Activated CD8-positive, alpha-beta T cell treated with anti-CD3 and anti-CD28 coated beads, Interleukin-2, amount 10 ng/mL, durations not matched to agents 7 days and 5 days (primary cell): ENCODE data around the gene NUMA1. TPM values are rescaled to one million over a fixed set of nuclear protein-coding genes. Genes with fewer than 3 reads are reported as not detected.

Experiments
- ATAC-seq: fragments of 150-1000 bp; cut with Tn5 transposase; one replicate; pipeline ENCODE4 v1.10.0; 2021; ENCODE audit warnings: moderate library complexity
- CTCF ChIA-PET: fragments of 350-600 bp; sonication (Branson Sonifier 250); formaldehyde crosslinking; loops from one replicate; lab custom pipeline; 2021; ENCODE audit warnings: antibody characterized with exemption; lab: Charles Lee
- POLR2A ChIA-PET: fragments of 350-600 bp; sonication (Branson Sonifier 250); formaldehyde crosslinking; loops from one replicate; lab custom pipeline; 2021; ENCODE audit warnings: antibody characterized with exemption; lab: Charles Lee
- DNase-seq: peaks from one replicate; pipeline ENCODE4 v3.0.0-alpha.2; 2020
- H3K27ac Mint-ChIP-seq: one replicate; pipeline ENCODE4 v1.8.0; 2021; ENCODE audit warnings: mild to moderate bottlenecking, mixed read lengths
- H3K27me3 Mint-ChIP-seq: one replicate; pipeline ENCODE4 v1.8.0; 2021; ENCODE audit warnings: low read depth, mixed read lengths
- H3K36me3 Mint-ChIP-seq: one replicate; pipeline ENCODE4 v1.8.0; 2021; ENCODE audit warnings: low read depth, mixed read lengths
- H3K4me1 Mint-ChIP-seq: one replicate; pipeline ENCODE4 v1.8.0; 2021; ENCODE audit warnings: low read depth, mixed read lengths
- H3K4me3 Mint-ChIP-seq: one replicate; pipeline ENCODE4 v1.8.0; 2021; ENCODE audit warnings: mild to moderate bottlenecking, mixed read lengths
- H3K9me3 Mint-ChIP-seq: one replicate; pipeline ENCODE4 v1.8.0; 2022; ENCODE audit warnings: mixed read lengths; ENCODE audit not compliant: insufficient read depth
- total RNA-seq, 2 experiments: library from RNA; stranded (reverse); gene quantifications; one replicate each; pipeline ENCODE4 v1.2.3, GENCODE V29; 2021

NUMA1 gene
- total RNA-seq, 2 experiments from 2014 or later: 198 to 199 TPM

DNA sequence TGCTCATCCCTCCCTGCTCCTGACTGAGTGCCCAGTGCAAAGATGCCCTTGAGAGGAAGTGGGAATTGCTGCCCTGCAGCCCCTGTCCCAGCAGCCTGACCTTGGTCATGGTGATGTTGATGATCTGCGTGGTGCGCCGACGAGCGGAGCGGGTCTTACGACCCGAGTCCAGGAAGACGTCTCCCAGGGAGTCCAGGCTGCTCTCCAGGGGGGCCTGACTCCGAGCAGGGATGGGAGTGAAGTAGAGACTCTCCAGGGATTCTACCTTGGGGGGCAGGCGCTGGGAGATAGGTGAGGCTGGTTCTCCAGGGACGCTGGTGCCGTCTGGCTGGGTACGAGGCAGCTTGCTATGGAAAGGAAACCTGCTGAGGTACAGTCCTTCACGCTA, 73.3 kb downstream of the NUMA1 start:
- no peak for ATAC-seq
- Mint-ChIP-seq H3K27me3 (no peaks in the 10 kb centered on the region), H3K4me3 (no peak overlapping the region), H3K9me3 (no peaks in the 10 kb centered on the region), H3K4me1 (no peaks in the 10 kb centered on the region), H3K36me3 (peaks cover 71% of the 10 kb centered on the region), H3K27ac (no peak overlapping the region)
- CTCF ChIA-PET: interaction anchor here (1.3 kb wide), 1 partner anchor 78 kb away, joined by 4 read pairs; no protein-coding TSS in a partner anchor
- no peak for DNase-seq
- POLR2A ChIA-PET: no interaction called here

GRCh38 chr11:72006309-72007088, 73.8 kb downstream of the NUMA1 start:
- H3K9me3 Mint-ChIP-seq: no peaks in the 10 kb centered on the region
- H3K4me3 Mint-ChIP-seq: no peak overlapping the region
- ATAC-seq: no peak
- H3K27me3 Mint-ChIP-seq: no peaks in the 10 kb centered on the region
- H3K36me3 Mint-ChIP-seq: peaks cover 74% of the 10 kb centered on the region
- no peaks in the 10 kb centered on the region for H3K4me1 Mint-ChIP-seq
- no peak for DNase-seq
- POLR2A ChIA-PET: no interaction called here
- H3K27ac Mint-ChIP-seq: peak overlapping the region; percentile 28
- CTCF ChIA-PET: interaction anchor here (1.2 kb wide), 1 partner anchor 9 kb away, joined by 3 read pairs; no protein-coding TSS in a partner anchor

- CTCF ChIA-PET: interaction anchor here (1.2 kb wide), 1 partner anchor 10 kb away, joined by 3 read pairs; no protein-coding TSS in a partner anchor
- H3K27ac Mint-ChIP-seq: peak overlapping the region; percentile 28
- ATAC-seq: no peak
- POLR2A ChIA-PET: no interaction called here
- H3K4me3 Mint-ChIP-seq: no peak overlapping the region
- no peaks in the 10 kb centered on the region for H3K9me3 Mint-ChIP-seq
- peaks cover 71% of the 10 kb centered on the region for H3K36me3 Mint-ChIP-seq
- H3K4me1 Mint-ChIP-seq: no peaks in the 10 kb centered on the region
- no peaks in the 10 kb centered on the region for H3K27me3 Mint-ChIP-seq
- no peak for DNase-seq
These were observed 74.7 kb downstream of the NUMA1 start for GRCh38 chr11:72005347-72006260.

- no peak for ATAC-seq
- no peaks in the 10 kb centered on the region for H3K27me3 Mint-ChIP-seq
- DNase-seq: no peak
- H3K36me3 Mint-ChIP-seq: peaks cover 68% of the 10 kb centered on the region
- H3K4me3 Mint-ChIP-seq: no peak overlapping the region
- POLR2A ChIA-PET: interaction anchor here (1.1 to 1.6 kb wide), 2 partner anchors 9 to 11 kb away, joined by 4 to 5 read pairs; no protein-coding TSS in a partner anchor
- H3K9me3 Mint-ChIP-seq: no peaks in the 10 kb centered on the region
- CTCF ChIA-PET: interaction anchor here (1.2 kb wide), 1 partner anchor 11 kb away, joined by 3 read pairs; no protein-coding TSS in a partner anchor
- no peak overlapping the region for H3K27ac Mint-ChIP-seq
- H3K4me1 Mint-ChIP-seq: peaks cover 4% of the 10 kb centered on the region
These were observed 75.6 kb downstream of the NUMA1 start for GRCh38 chr11:72004515-72005346.

GRCh38 chr11:72003776-72004171, 76.6 kb downstream of the NUMA1 start:
- ATAC-seq: no peak
- H3K36me3 Mint-ChIP-seq: peaks cover 68% of the 10 kb centered on the region
- no peak for DNase-seq
- peaks cover 13% of the 10 kb centered on the region for H3K4me1 Mint-ChIP-seq
- H3K9me3 Mint-ChIP-seq: no peaks in the 10 kb centered on the region
- H3K27me3 Mint-ChIP-seq: no peaks in the 10 kb centered on the region
- H3K27ac Mint-ChIP-seq: no peak overlapping the region
- H3K4me3 Mint-ChIP-seq: no peak overlapping the region
- CTCF ChIA-PET: no interaction called here
- POLR2A ChIA-PET: interaction anchor here (0.6 to 1.6 kb wide), 3 partner anchors 10 to 50 kb away, joined by 3 to 5 read pairs (median 4); no protein-coding TSS in a partner anchor

DNA sequence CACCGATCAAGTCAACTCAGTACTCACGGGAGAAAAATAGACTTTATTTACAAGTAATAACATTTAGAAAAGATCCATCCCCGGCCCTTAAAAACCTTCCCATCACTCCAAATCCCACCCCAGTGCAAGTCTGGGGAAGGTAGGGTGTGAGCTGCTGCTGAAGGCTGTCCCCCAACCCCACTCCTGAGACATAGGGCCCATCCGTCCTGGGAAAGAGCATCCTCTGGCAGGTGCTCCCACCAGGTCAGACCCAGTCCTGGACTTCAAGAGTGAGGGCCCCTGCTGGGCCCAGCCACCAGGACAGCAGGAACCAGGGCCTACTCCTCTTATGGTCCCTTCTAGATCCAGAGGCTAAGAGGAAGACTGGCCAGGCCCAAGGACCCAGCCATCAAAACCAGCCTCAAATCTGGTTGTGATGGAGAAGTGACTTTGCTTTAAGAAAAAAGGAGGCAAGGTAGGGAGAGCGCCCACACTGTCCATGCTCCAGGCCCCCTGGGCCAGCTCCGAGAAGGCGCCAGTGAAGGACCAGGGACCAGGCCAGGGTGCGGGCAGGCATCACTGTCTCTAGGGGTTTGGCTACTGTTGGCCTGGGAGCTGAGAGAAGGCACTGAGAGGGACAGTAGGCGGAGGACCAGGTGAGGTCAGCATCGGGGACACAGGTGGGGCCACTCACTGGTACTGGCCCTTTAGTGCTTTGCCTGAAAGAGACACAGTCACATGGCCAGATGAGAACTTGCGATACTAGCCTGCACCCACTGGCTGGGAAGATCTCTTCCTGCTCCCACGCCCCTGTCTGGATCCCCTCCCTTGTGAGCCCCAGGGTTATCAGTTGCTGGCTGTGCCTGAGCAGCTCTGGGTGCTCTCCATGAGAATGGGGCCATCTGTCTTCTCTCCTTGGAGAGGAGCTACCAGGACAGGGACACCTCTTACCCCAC, 77.2 kb downstream of the NUMA1 start:
- H3K9me3 Mint-ChIP-seq: no peaks in the 10 kb centered on the region
- ChIA-PET POLR2A (interaction anchor here (0.6 to 1.7 kb wide), 4 partner anchors 11 to 49 kb away, joined by 3 to 5 read pairs (median 4); no protein-coding TSS in a partner anchor), CTCF (no interaction called here)
- ATAC-seq (no peak), DNase-seq (no peak)
- H3K4me1 Mint-ChIP-seq: peaks cover 20% of the 10 kb centered on the region
- peaks cover 66% of the 10 kb centered on the region for H3K36me3 Mint-ChIP-seq
- no peak overlapping the region for H3K4me3 Mint-ChIP-seq
- peak overlapping the region; percentile 32 for H3K27ac Mint-ChIP-seq
- no peaks in the 10 kb centered on the region for H3K27me3 Mint-ChIP-seq

DNA sequence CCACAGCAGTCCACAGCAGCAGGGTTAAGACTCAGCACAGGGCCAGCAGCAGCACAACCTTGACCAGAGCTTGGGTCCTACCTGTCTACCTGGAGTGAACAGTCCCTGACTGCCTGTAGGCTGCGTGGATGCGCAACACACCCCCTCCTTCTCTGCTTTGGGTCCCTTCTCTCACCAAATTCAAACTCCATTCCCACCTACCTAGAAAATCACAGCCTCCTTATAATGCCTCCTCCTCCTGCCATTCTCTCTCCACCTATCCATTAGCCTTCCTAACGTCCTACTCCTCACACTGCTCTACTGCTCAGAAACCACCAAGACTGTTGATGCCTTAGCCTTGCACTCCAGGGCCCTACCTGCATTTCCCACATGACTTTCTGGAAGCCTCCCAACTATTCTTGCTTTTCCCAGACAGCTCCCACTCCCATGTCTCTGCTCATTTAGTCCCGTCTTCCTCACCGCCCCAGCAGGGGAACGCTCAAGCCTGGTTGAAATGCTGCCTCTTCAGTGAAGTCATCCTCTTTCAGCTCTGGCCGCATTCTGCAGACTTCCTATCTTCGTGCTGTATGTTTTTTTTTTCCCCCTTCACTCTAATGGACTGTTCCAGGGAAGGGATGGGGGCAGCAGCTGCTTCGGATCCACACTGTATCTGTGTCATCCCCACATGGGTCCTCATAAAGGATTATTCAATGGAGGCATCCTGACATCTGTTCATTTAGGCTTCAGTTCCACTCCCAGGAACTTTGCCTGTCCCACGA, 78.3 kb downstream of the NUMA1 start:
- ATAC-seq (no peak), DNase-seq (no peak)
- H3K4me3 Mint-ChIP-seq: no peak overlapping the region
- CTCF ChIA-PET: interaction anchor here (1.2 to 2.4 kb wide), 2 partner anchors 25 to 89 kb away, joined by 3 to 9 read pairs; no protein-coding TSS in a partner anchor
- H3K4me1 Mint-ChIP-seq: peaks cover 22% of the 10 kb centered on the region
- H3K27ac Mint-ChIP-seq: peak overlapping the region; percentile 0
- H3K27me3 Mint-ChIP-seq: no peaks in the 10 kb centered on the region
- peaks cover 57% of the 10 kb centered on the region for H3K36me3 Mint-ChIP-seq
- POLR2A ChIA-PET: interaction anchor here (1.7 kb wide), 1 partner anchor 16 kb away, joined by 5 read pairs; no protein-coding TSS in a partner anchor
- no peaks in the 10 kb centered on the region for H3K9me3 Mint-ChIP-seq

- Mint-ChIP-seq H3K36me3 (peaks cover 54% of the 10 kb centered on the region), H3K4me3 (no peak overlapping the region), H3K27ac (no peak overlapping the region), H3K4me1 (peaks cover 22% of the 10 kb centered on the region), H3K27me3 (no peaks in the 10 kb centered on the region), H3K9me3 (no peaks in the 10 kb centered on the region)
- ChIA-PET CTCF (interaction anchor here (1.2 to 2.4 kb wide), 3 partner anchors 21 to 89 kb away, joined by 3 to 9 read pairs (median 5); no protein-coding TSS in a partner anchor), POLR2A (interaction anchor here (1.7 kb wide), 1 partner anchor 15 kb away, joined by 5 read pairs; no protein-coding TSS in a partner anchor)
- ATAC-seq (no peak), DNase-seq (no peak)
These were observed 79.1 kb downstream of the NUMA1 start for GRCh38 chr11:72001285-72001684.

- ChIA-PET POLR2A (interaction anchor here (0.7 to 1.7 kb wide), 3 partner anchors 8 to 112 kb away, joined by 3 to 7 read pairs (median 4); partner anchors contain the start of gene ANAPC15), CTCF (interaction anchor here (0.9 to 2.4 kb wide), 5 partner anchors 22 to 431 kb away, joined by 3 to 9 read pairs (median 6); no protein-coding TSS in a partner anchor)
- no peaks in the 10 kb centered on the region for H3K9me3 Mint-ChIP-seq
- no peak for ATAC-seq
- no peak for DNase-seq
- H3K27me3 Mint-ChIP-seq: no peaks in the 10 kb centered on the region
- no peak overlapping the region for H3K4me3 Mint-ChIP-seq
- H3K36me3 Mint-ChIP-seq: peaks cover 48% of the 10 kb centered on the region
- peak overlapping the region; percentile 51 for H3K27ac Mint-ChIP-seq
- H3K4me1 Mint-ChIP-seq: peaks cover 22% of the 10 kb centered on the region
These were observed 80.0 kb downstream of the NUMA1 start for GRCh38 chr11:72000202-72000867.
